Ishikawa (cell line): ENCODE results near the gene TOMM70.

Source experiments
- CEBPB ChIP-seq: IDR thresholded peaks from 2 replicates; pipeline ENCODE4 v1.6.1; 2012
- CREB1 ChIP-seq: IDR thresholded peaks from 2 replicates; pipeline ENCODE4 v1.6.1; 2012; ENCODE audit warnings: low read depth
- EGR1 ChIP-seq: IDR thresholded peaks from 2 replicates; pipeline ENCODE4 v1.6.1; 2012
- EP300 ChIP-seq: IDR thresholded peaks from 2 replicates; pipeline ENCODE4 v1.6.1; 2012; ENCODE audit warnings: borderline replicate concordance
- FOXM1 ChIP-seq: IDR thresholded peaks from 2 replicates; pipeline ENCODE4 v1.6.1; 2012; ENCODE audit warnings: low read depth, borderline replicate concordance
- NFIC ChIP-seq: IDR thresholded peaks from 2 replicates; pipeline ENCODE4 v1.6.1; 2012
- RAD21 ChIP-seq: IDR thresholded peaks from 2 replicates; pipeline ENCODE4 v1.6.1; 2012; ENCODE audit warnings: low read depth
- REST ChIP-seq: IDR thresholded peaks from 2 replicates; pipeline ENCODE4 v1.6.1; 2012; ENCODE audit warnings: low read depth, mild to moderate bottlenecking
- TAF1 ChIP-seq: IDR thresholded peaks from 2 replicates; pipeline ENCODE4 v1.6.1; 2012; ENCODE audit warnings: low read depth, mild to moderate bottlenecking
- TCF12 ChIP-seq: IDR thresholded peaks from 2 replicates; pipeline ENCODE4 v1.6.1; 2012; ENCODE audit warnings: low read depth
- TEAD4 ChIP-seq: IDR thresholded peaks from 2 replicates; pipeline ENCODE4 v1.6.1; 2012
- USF1 ChIP-seq: IDR thresholded peaks from 2 replicates; pipeline ENCODE4 v1.6.1; 2012
- YY1 ChIP-seq: IDR thresholded peaks from 2 replicates; pipeline ENCODE4 v1.6.1; 2012; ENCODE audit warnings: low read depth
- ZBTB7A ChIP-seq: IDR thresholded peaks from 2 replicates; pipeline ENCODE4 v1.6.1; 2012; ENCODE audit warnings: low read depth
- TF ChIP-seq, protein P1 (sequence below): IDR thresholded peaks from 2 replicates; pipeline ENCODE4 v1.6.1; 2012

Gene TOMM70

GRCh38 chr3:100419406-100419805 lies 18.5 kb upstream of the TOMM70 start:
- TF ChIP-seq, protein P1, sequence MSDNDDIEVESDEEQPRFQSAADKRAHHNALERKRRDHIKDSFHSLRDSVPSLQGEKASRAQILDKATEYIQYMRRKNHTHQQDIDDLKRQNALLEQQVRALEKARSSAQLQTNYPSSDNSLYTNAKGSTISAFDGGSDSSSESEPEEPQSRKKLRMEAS, result no peak
- TF ChIP-seq CEBPB (no peak), TCF12 (no peak), USF1 (no peak), TAF1 (no peak), EP300 (no peak), NFIC (no peak), RAD21 (no peak), REST (no peak), EGR1 (no peak), FOXM1 (no peak), YY1 (no peak), ZBTB7A (no peak), CREB1 (no peak), TEAD4 (no peak)

GRCh38 chr3:100416863-100417262 lies 16.0 kb upstream of the TOMM70 start:
- no peak for TF ChIP-seq USF1
- TF ChIP-seq EP300, result no peak
- TF ChIP-seq TAF1, result no peak
- no peak for TF ChIP-seq TEAD4
- TF ChIP-seq CREB1, result no peak
- no peak for TF ChIP-seq EGR1

DNA sequence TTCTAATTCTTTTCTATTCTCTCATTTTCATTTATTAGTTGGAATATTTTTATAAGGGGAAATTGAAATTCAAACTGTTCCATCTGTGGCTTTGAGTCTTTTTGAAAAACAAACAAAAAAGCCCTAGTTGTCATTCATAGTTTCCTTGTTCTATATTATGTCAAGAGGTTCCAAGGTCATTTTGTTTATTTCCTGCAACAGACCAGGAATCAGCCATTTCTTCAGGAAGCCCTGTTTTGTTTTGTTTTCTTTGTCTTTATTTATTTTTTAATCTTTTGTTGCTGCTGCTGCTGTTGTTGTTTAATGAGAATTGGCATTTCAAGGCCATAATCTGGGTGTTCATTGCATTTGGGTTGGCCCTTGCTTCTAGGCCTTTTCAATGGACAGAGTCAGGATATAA lies 15.3 kb upstream of the TOMM70 start:
- TF ChIP-seq EP300 (no peak), FOXM1 (no peak), CREB1 (no peak), REST (no peak), TCF12 (no peak), CEBPB (no peak), TAF1 (no peak), EGR1 (no peak), NFIC (no peak), RAD21 (no peak), ZBTB7A (no peak), YY1 (no peak), USF1 (no peak), TEAD4 (no peak)
- TF ChIP-seq, protein P1, result no peak

- TF ChIP-seq TAF1 (no peak), TCF12 (no peak), EP300 (no peak), NFIC (no peak), ZBTB7A (no peak), CEBPB (no peak), RAD21 (no peak), USF1 (no peak), YY1 (no peak), REST (no peak), TEAD4 (no peak), FOXM1 (no peak), CREB1 (no peak), EGR1 (no peak)
- TF ChIP-seq, protein P1, result no peak
Measured at GRCh38 chr3:100413613-100414012, 12.7 kb upstream of the TOMM70 start.
